Peyer's patch (tissue), 4 donors: ENCODE measurements around the gene DUSP1. TPM values are rescaled to one million over a fixed set of nuclear protein-coding genes. Genes with fewer than 3 reads are reported as not detected.

Source experiments
- DNase-seq, 3 donors: peaks; one replicate each; pipeline ENCODE4 v3.0.0-alpha.2; 2017 to 2019
- H3K27ac ChIP-seq, 4 donors: fragments of 200-600 bp; sonication (generic); one replicate each; pipeline ENCODE4 v1.5.1; 2016 to 2019
- H3K27me3 ChIP-seq, 2 donors: fragments of 200-600 bp; sonication (generic); one replicate each; pipeline ENCODE4 v1.5.1; 2019
- H3K36me3 ChIP-seq, 3 donors: fragments of 200-600 bp; sonication (generic); one replicate each; pipeline ENCODE4 v1.5.1; 2016 to 2019
- H3K4me1 ChIP-seq, 4 donors: fragments of 200-600 bp; sonication (generic); one replicate each; pipeline ENCODE4 v1.5.1; 2016 to 2019
- H3K4me3 ChIP-seq, 4 donors: fragments of 200-600 bp; sonication (generic); 1 replicate in 3 of 4; 2 replicates in 1 of 4; pipeline ENCODE4 v1.5.1; 2016 to 2019; ENCODE audit warnings: mild to moderate bottlenecking in 1 of 4
- H3K9me3 ChIP-seq, 4 donors: fragments of 200-600 bp; sonication (generic); one replicate each; pipeline ENCODE4 v1.5.1; 2016 to 2019; ENCODE audit warnings: mild to moderate bottlenecking in 1 of 4
- POLR2A ChIP-seq, 2 donors: fragments of 450-650 bp; IDR thresholded peaks; one replicate each; pipeline ENCODE4 v1.5.1; 2017; ENCODE audit warnings: antibody characterized with exemption in 2 of 2, mild to moderate bottlenecking in 2 of 2, moderate library complexity in 2 of 2
- total RNA-seq, 4 donors: library from RNA; depleted of rRNA; stranded (reverse); fragments of >200 nt; gene quantifications; one replicate each; pipeline ENCODE4 v1.1.0, GENCODE V29; 2016
- TF ChIP-seq, protein P1 (sequence below), 6 experiments: fragments of 450-650 bp in 4 of 6; fragments of 200-600 bp in 2 of 6; sonication (generic) in 1 of 6; IDR thresholded peaks; one replicate each; pipeline ENCODE4 v1.5.1; 2017 to 2019; ENCODE audit warnings: antibody characterized with exemption in 6 of 6, mild to moderate bottlenecking in 3 of 6, moderate library complexity in 1 of 6

The DUSP1 gene
- total RNA-seq, 4 donors from 2014 or later, result 155 to 427 (median 285) TPM

- peaks cover 0 to 16% (median 0%) of the 10 kb centered on the region in 4 donors for H3K4me1 ChIP-seq
- no peak for TF ChIP-seq POLR2A (IDR thresholded peaks at IDR 0.05)
- TF ChIP-seq, protein P1, sequence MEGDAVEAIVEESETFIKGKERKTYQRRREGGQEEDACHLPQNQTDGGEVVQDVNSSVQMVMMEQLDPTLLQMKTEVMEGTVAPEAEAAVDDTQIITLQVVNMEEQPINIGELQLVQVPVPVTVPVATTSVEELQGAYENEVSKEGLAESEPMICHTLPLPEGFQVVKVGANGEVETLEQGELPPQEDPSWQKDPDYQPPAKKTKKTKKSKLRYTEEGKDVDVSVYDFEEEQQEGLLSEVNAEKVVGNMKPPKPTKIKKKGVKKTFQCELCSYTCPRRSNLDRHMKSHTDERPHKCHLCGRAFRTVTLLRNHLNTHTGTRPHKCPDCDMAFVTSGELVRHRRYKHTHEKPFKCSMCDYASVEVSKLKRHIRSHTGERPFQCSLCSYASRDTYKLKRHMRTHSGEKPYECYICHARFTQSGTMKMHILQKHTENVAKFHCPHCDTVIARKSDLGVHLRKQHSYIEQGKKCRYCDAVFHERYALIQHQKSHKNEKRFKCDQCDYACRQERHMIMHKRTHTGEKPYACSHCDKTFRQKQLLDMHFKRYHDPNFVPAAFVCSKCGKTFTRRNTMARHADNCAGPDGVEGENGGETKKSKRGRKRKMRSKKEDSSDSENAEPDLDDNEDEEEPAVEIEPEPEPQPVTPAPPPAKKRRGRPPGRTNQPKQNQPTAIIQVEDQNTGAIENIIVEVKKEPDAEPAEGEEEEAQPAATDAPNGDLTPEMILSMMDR (IDR thresholded peaks at IDR 0.05), result no peak
- H3K4me3 ChIP-seq, result no peak overlapping the region
- H3K27ac ChIP-seq, result peak overlapping the region in 3 of 4 donors; percentile 17 to 93 (median 17)
- DNase-seq, result no peak
- no peaks in the 10 kb centered on the region for H3K36me3 ChIP-seq
- no peaks in the 10 kb centered on the region for H3K9me3 ChIP-seq
- no peaks in the 10 kb centered on the region for H3K27me3 ChIP-seq
These were observed 35.7 kb downstream of the DUSP1 start for GRCh38 chr5:172735141-172735831.

GRCh38 chr5:172733974-172734346 lies 37.0 kb downstream of the DUSP1 start:
- H3K36me3 ChIP-seq, result no peaks in the 10 kb centered on the region
- no peak for DNase-seq
- TF ChIP-seq POLR2A (IDR thresholded peaks at IDR 0.05), result no peak
- TF ChIP-seq, protein P1 (IDR thresholded peaks at IDR 0.05), result no peak
- H3K9me3 ChIP-seq, result no peaks in the 10 kb centered on the region
- H3K27ac ChIP-seq, result peak overlapping the region; percentile 64 to 93 (median 84)
- H3K27me3 ChIP-seq, result no peaks in the 10 kb centered on the region
- peaks cover 0 to 16% (median 0%) of the 10 kb centered on the region in 4 donors for H3K4me1 ChIP-seq
- no peak overlapping the region for H3K4me3 ChIP-seq

- no peaks in the 10 kb centered on the region for H3K9me3 ChIP-seq
- H3K4me3 ChIP-seq, result no peak overlapping the region
- H3K27ac ChIP-seq, result peak overlapping the region; percentile 64 to 93 (median 84)
- no peaks in the 10 kb centered on the region for H3K27me3 ChIP-seq
- TF ChIP-seq, protein P1 (IDR thresholded peaks at IDR 0.05), result peak in 1 of 6 experiments; percentile 6
- TF ChIP-seq POLR2A (IDR thresholded peaks at IDR 0.05), result no peak
- no peaks in the 10 kb centered on the region for H3K36me3 ChIP-seq
- peak in 1 of 3 donors; percentile 80 for DNase-seq
- peaks cover 0 to 16% (median 0%) of the 10 kb centered on the region in 4 donors for H3K4me1 ChIP-seq
These were observed 37.6 kb downstream of the DUSP1 start for GRCh38 chr5:172733131-172733973.

DNA sequence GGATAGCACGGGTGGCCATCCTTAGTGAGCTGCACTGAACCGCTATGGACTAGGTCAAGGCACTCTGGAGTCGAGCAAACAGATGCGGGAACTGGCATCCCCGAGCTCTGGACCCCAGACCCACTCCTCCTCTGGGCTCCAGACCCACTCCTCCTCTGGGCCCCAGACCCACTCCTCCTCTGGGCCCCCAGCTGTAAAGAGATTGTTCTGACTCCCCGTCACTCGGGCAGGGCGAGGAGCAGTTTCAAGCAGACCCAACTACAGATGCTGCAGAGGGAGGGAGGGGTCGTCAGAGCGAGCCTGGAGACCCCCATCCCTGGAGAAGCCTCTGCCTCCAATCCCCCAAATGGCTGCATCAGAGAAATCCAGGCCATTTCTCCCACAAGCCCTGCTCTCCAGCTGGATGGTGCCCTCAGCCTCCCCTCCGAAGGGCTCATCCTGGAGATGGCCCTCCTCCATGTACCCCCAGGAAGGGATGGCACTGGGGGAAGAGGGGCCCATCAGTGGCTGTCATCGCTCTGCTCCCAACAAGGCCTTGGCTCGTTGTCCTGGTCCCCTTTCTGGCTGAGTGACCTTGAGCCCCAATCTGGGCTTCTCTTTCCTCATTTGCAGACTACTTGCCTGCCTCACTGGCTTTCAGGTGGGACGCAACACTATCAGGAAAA lies 38.7 kb downstream of the DUSP1 start:
- Histone ChIP-seq H3K36me3 (no peaks in the 10 kb centered on the region), H3K4me1 (peaks cover 0 to 16% (median 0%) of the 10 kb centered on the region in 4 donors), H3K27ac (peak overlapping the region; percentile 64 to 93 (median 84)), H3K27me3 (no peaks in the 10 kb centered on the region), H3K9me3 (no peaks in the 10 kb centered on the region), H3K4me3 (no peak overlapping the region)
- TF ChIP-seq, protein P1 (IDR thresholded peaks at IDR 0.05), result no peak
- no peak for TF ChIP-seq POLR2A (IDR thresholded peaks at IDR 0.05)
- no peak for DNase-seq

GRCh38 chr5:172731680-172732074 lies 39.3 kb downstream of the DUSP1 start:
- H3K27me3 ChIP-seq, result no peaks in the 10 kb centered on the region
- H3K27ac ChIP-seq, result peak overlapping the region in 1 of 4 donors; percentile 4
- H3K36me3 ChIP-seq, result no peaks in the 10 kb centered on the region
- TF ChIP-seq, protein P1 (IDR thresholded peaks at IDR 0.05), result no peak
- TF ChIP-seq POLR2A (IDR thresholded peaks at IDR 0.05), result no peak
- peaks cover 0 to 16% (median 0%) of the 10 kb centered on the region in 4 donors for H3K4me1 ChIP-seq
- DNase-seq, result no peak
- no peak overlapping the region for H3K4me3 ChIP-seq
- no peaks in the 10 kb centered on the region for H3K9me3 ChIP-seq
